K562 (cell line): ENCODE data around the gene TMEM132C. TPM values are rescaled to one million over a fixed set of nuclear protein-coding genes. Genes with fewer than 3 reads are reported as not detected.

Source experiments
- ATAC-seq: fragments of 200-7000 bp; cut with Tn5 transposase; 3 replicates; pipeline ENCODE4 v1.9.1; 2020; ENCODE audit warnings: moderate library complexity
- BruUV-seq: library from RNA; stranded (reverse); fragments of 400-500 nt; replicated peaks from 2 replicates; lab custom pipeline; 2021; lab: Mats Ljungman, UMichigan
- CTCF ChIA-PET: fragments of 300-600 bp; formaldehyde crosslinking; extraction: SDS; loops from one replicate; lab custom pipeline; 2021; ENCODE audit warnings: low intra/inter-chr PET ratio; lab: Yijun Ruan, JAX
- POLR2A ChIA-PET: fragments of 300-600, 350-650 bp; sonication (Branson Sonifier 250); formaldehyde crosslinking; extraction: SDS; loops from one replicate; lab custom pipeline; 2021; ENCODE audit warnings: antibody characterized with exemption, inconsistent platforms; lab: Yijun Ruan, JAX
- DNase-seq, 4 experiments: peaks; one replicate each; pipeline versions ENCODE4 v3.0.0 to v3.0.0-alpha.2; 2011 to 2018; ENCODE audit warnings: low spot score in 3 of 4, mixed read lengths in 3 of 4; ENCODE audit errors: extremely low read depth in 1 of 4
- FAIRE-seq: peaks from 2 replicates; lab custom pipeline; 2011; peaks lifted over from hg19 to GRCh38; lab: Jason Lieb, UNC
- H2AFZ ChIP-seq: 2 replicates; pipeline ENCODE4 v1.6.0; 2011; ENCODE audit warnings: low read depth, low read length, control low read depth, inconsistent platforms
- H3K27ac ChIP-seq: fragments of 200-600 bp; 3 replicates; pipeline ENCODE4 v1.8.0; 2011; ENCODE audit warnings: low read depth, mild to moderate bottlenecking, control low read depth, inconsistent platforms, low read length, moderate library complexity, mixed read lengths; ENCODE audit errors: extremely low read depth
- H3K27me3 ChIP-seq, 2 experiments: fragments of 300-600 bp in 1 of 2; 2 replicates in 1 of 2; 3 replicates in 1 of 2; pipeline versions ENCODE4 v1.6.0 to v1.8.0; 2011; ENCODE audit warnings: inconsistent platforms in 2 of 2, low read length in 2 of 2, mild to moderate bottlenecking in 1 of 2, mixed read lengths in 1 of 2, moderate library complexity in 1 of 2; ENCODE audit not compliant: control insufficient read depth in 2 of 2, insufficient read depth in 2 of 2
- H3K36me3 ChIP-seq: fragments of 300-600 bp; 3 replicates; pipeline ENCODE4 v1.8.0; 2011; ENCODE audit warnings: mild to moderate bottlenecking, low read length, inconsistent platforms; ENCODE audit not compliant: control insufficient read depth, insufficient read depth
- H3K4me1 ChIP-seq, 2 experiments: fragments of 200-600 bp in 1 of 2; replicated peaks in 1 of 2; 2 replicates in 1 of 2; 3 replicates in 1 of 2; pipeline versions ENCODE4 v1.5.1 to v1.8.0; 2011; ENCODE audit warnings: inconsistent platforms in 2 of 2, low read length in 2 of 2, mild to moderate bottlenecking in 1 of 2, mixed read lengths in 1 of 2, moderate library complexity in 1 of 2; ENCODE audit not compliant: control insufficient read depth in 2 of 2, insufficient read depth in 2 of 2
- H3K4me2 ChIP-seq: 2 replicates; pipeline ENCODE4 v1.6.1; 2011; ENCODE audit warnings: low read length, control low read depth, inconsistent platforms, mixed read lengths; ENCODE audit not compliant: insufficient read depth
- H3K4me3 ChIP-seq: fragments of 200-600 bp; sonication (generic), shearing (Covaris generic); 2 replicates; pipeline ENCODE4 v1.5.1; 2016; ENCODE audit warnings: control low read depth, inconsistent platforms
- H3K79me2 ChIP-seq: fragments of 200-600 bp; 3 replicates; pipeline ENCODE4 v1.8.0; 2011; ENCODE audit warnings: low read length, inconsistent platforms; ENCODE audit not compliant: control insufficient read depth, insufficient read depth
- H3K9ac ChIP-seq, 2 experiments: 2 replicates each; pipeline versions ENCODE4 v1.6.0 to v1.6.1; 2011; ENCODE audit warnings: low read depth in 2 of 2, low read length in 2 of 2, control low read depth in 1 of 2, inconsistent platforms in 1 of 2, mild to moderate bottlenecking in 1 of 2, mixed read lengths in 1 of 2; ENCODE audit not compliant: insufficient read depth in 1 of 2
- H3K9me1 ChIP-seq: one replicate; pipeline ENCODE4 v1.6.0; 2011; ENCODE audit warnings: inconsistent platforms, mild to moderate bottlenecking, low read length, moderate library complexity; ENCODE audit not compliant: control insufficient read depth, insufficient read depth
- H3K9me3 ChIP-seq: replicated peaks from 2 replicates; pipeline ENCODE4 v1.5.1; 2011; ENCODE audit warnings: low read depth, low read length, inconsistent platforms; ENCODE audit not compliant: control insufficient read depth, insufficient read depth
- H4K20me1 ChIP-seq: replicated peaks from 2 replicates; pipeline ENCODE4 v1.6.1; 2011; ENCODE audit warnings: low read length, inconsistent platforms, mixed read lengths; ENCODE audit not compliant: control insufficient read depth, insufficient read depth
- CUX1 ChIP-seq: fragments of 200-800 bp; sonication (Bioruptor generic); IDR thresholded peaks from 2 replicates; pipeline ENCODE4 v1.6.1; 2016; ENCODE audit warnings: missing genetic modification characterization, missing compliant biosample characterization
- FOXJ3 ChIP-seq: sonication (generic); formaldehyde crosslinking; IDR thresholded peaks from 2 replicates; pipeline ENCODE4 v1.4.0; 2020; ENCODE audit warnings: mild to moderate bottlenecking, missing genetic modification reagents
- MCM7 ChIP-seq, 2 experiments: fragments of 450-650 bp; IDR thresholded peaks; 2 replicates each; pipeline ENCODE4 v1.6.1; 2016 to 2018
- MYC ChIP-seq, 2 experiments: fragments of 250-450 bp in 1 of 2; sonication (Bioruptor Pico) in 1 of 2; IDR thresholded peaks; 2 replicates each; pipeline versions ENCODE4 v1.5.1 to v1.6.1; 2012 to 2021; ENCODE audit warnings: low read depth in 2 of 2, borderline replicate concordance in 1 of 2, improper control_type of control experiment in 1 of 2, low read length in 1 of 2, mild to moderate bottlenecking in 1 of 2, moderate library complexity in 1 of 2
- ZNF586 ChIP-seq: fragments of 450-650 bp; formaldehyde crosslinking; conservative IDR thresholded peaks from 2 replicates; pipeline ENCODE4 v1.4.0; 2020; ENCODE audit warnings: mild to moderate bottlenecking, moderate library complexity
- WGBS: fragments of 100-300 bp; shearing (Covaris generic); methylation state at CpG from one replicate; pipeline ENCODE4 v1.1.6; 2016; ENCODE audit warnings: low coverage, mixed read lengths; ENCODE audit not compliant: insufficient coverage; ENCODE audit errors: missing lambda C conversion rate; 5-methylcytosine and 5-hydroxymethylcytosine counted together
- in situ Hi-C: fragments of 300-500 bp; cut with MboI; formaldehyde crosslinking; loops from 4 replicates; pipeline ENCODE4 v1.15.0; 2018; ENCODE audit warnings: inconsistent platforms, mixed read lengths
- intact Hi-C: fragments of 100-400 bp; cut with micrococcal nuclease; formaldehyde crosslinking; loops from 2 replicates; pipeline ENCODE4 v1.14.2; 2022
- polyA plus RNA-seq, 8 experiments: library from polyadenylated mRNA; depleted of rRNA in 4 of 8; stranded (reverse) in 5 of 8; unstranded in 3 of 8; fragments of >200 nt; fragmentation: Nextera tagmentation in 2 of 8; fragmentation: Illumina TruSeq in 1 of 8; extraction: Ambion mirVana in 2 of 8; extraction: Trizol in 1 of 8; gene quantifications; 2 replicates each; pipeline versions ENCODE4 v1.2.1 to v1.2.3, GENCODE V29; 2011 to 2014; ENCODE audit warnings: inconsistent platforms in 1 of 8, missing spikeins in 1 of 8
- total RNA-seq, 7 experiments: library from RNA; depleted of rRNA in 6 of 7; stranded (reverse); fragments of >200 nt in 6 of 7; fragmentation: Illumina TruSeq in 2 of 7; extraction: Trizol in 2 of 7; gene quantifications; 2 replicates each; pipeline versions ENCODE4 v1.2.1 to v1.2.3, GENCODE V29; 2011 to 2021; ENCODE audit warnings: low replicate concordance in 1 of 7
- TF ChIP-seq, protein P1 (sequence below), 3 experiments: fragments of 200-800 bp in 1 of 3; fragments of 250-450 bp in 1 of 3; fragments of 450-650 bp in 1 of 3; sonication (Bioruptor Pico) in 1 of 3; sonication (Bioruptor generic) in 1 of 3; formaldehyde crosslinking in 1 of 3; IDR thresholded peaks; 2 replicates each; pipeline versions ENCODE4 v1.6.1 to v1.8.0; 2016 to 2022; ENCODE audit warnings: mild to moderate bottlenecking in 2 of 3, missing genetic modification characterization in 2 of 3, missing compliant biosample characterization in 1 of 3, moderate library complexity in 1 of 3

TMEM132C gene
- total and polyA plus RNA-seq, 9 of the 15 experiments (the other 6 are each of a cell fraction or from before 2014, with no cell fraction given): not detected

DNA sequence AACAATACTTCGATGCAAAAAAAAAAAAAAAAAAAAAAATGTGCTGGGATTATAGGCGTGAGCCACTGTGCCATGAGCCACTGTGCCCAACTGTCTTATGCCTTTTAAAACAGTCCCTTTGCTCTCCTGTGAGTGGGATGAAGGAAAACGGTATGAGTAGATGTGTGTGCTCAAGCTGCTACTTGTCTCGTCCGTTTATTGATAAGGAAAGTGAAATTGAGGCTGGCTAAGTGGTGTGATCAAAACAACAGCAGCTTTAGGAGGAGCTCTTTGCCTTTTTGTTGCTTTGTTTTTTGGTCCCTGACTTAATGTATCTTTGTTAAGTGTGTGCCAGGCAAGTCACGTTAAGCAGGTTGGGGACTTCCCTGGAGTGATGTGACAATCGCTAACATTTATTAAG lies 275.9 kb downstream of the TMEM132C start:
- DNase-seq: no peak
- H3K36me3 ChIP-seq: no peaks in the 10 kb centered on the region
- POLR2A ChIA-PET: no interaction called here
- H3K9me3 ChIP-seq: no peaks in the 10 kb centered on the region
- intact Hi-C loops: no loop called here
- H3K27me3 ChIP-seq: peaks cover 0 to 5% of the 10 kb centered on the region in 2 experiments; a peak in 1 of 5 replicates
- 1% methylated on average over 6 of the region's 7 CpGs for WGBS
- H3K4me2 ChIP-seq: no peak overlapping the region
- ATAC-seq: no peak
- H2AFZ ChIP-seq: no peak overlapping the region
- no peaks in the 10 kb centered on the region for H4K20me1 ChIP-seq
- no peak for TF ChIP-seq FOXJ3
- no peak for TF ChIP-seq ZNF586 (CRISPR knock-in tag)
- CTCF ChIA-PET: no interaction called here
- H3K79me2 ChIP-seq: no peaks in the 10 kb centered on the region
- in situ Hi-C loops: no loop called here
- no peak overlapping the region for H3K9ac ChIP-seq
- H3K4me3 ChIP-seq: no peak overlapping the region
- no peak overlapping the region for H3K27ac ChIP-seq
- H3K9me1 ChIP-seq: no peaks in the 10 kb centered on the region
- BruUV-seq: no TSS peak
- FAIRE-seq: no peak
- no peaks in the 10 kb centered on the region for H3K4me1 ChIP-seq

- no peaks in the 10 kb centered on the region for H4K20me1 ChIP-seq
- POLR2A ChIA-PET: no interaction called here
- FAIRE-seq (no peak), ATAC-seq (no peak), DNase-seq (no peak)
- H3K27me3 ChIP-seq: peaks cover 0 to 6% of the 10 kb centered on the region in 2 experiments; a peak in 1 of 5 replicates
- H3K27ac ChIP-seq: no peak overlapping the region
- no peaks in the 10 kb centered on the region for H3K9me3 ChIP-seq
- CTCF ChIA-PET: no interaction called here
- H3K9ac ChIP-seq: no peak overlapping the region
- intact Hi-C loops (no loop called here), in situ Hi-C loops (no loop called here)
- no TSS peak for BruUV-seq
- 0% methylated on average over 5 of the region's 6 CpGs for WGBS
- no peaks in the 10 kb centered on the region for H3K9me1 ChIP-seq
- no peaks in the 10 kb centered on the region for H3K4me1 ChIP-seq
- H3K79me2 ChIP-seq: no peaks in the 10 kb centered on the region
- H3K4me3 ChIP-seq: no peak overlapping the region
- H2AFZ ChIP-seq: no peak overlapping the region
- no peaks in the 10 kb centered on the region for H3K36me3 ChIP-seq
- H3K4me2 ChIP-seq: no peak overlapping the region
- TF ChIP-seq MCM7 (IDR thresholded peaks at IDR 0.05): no peak
- TF ChIP-seq, protein P1, sequence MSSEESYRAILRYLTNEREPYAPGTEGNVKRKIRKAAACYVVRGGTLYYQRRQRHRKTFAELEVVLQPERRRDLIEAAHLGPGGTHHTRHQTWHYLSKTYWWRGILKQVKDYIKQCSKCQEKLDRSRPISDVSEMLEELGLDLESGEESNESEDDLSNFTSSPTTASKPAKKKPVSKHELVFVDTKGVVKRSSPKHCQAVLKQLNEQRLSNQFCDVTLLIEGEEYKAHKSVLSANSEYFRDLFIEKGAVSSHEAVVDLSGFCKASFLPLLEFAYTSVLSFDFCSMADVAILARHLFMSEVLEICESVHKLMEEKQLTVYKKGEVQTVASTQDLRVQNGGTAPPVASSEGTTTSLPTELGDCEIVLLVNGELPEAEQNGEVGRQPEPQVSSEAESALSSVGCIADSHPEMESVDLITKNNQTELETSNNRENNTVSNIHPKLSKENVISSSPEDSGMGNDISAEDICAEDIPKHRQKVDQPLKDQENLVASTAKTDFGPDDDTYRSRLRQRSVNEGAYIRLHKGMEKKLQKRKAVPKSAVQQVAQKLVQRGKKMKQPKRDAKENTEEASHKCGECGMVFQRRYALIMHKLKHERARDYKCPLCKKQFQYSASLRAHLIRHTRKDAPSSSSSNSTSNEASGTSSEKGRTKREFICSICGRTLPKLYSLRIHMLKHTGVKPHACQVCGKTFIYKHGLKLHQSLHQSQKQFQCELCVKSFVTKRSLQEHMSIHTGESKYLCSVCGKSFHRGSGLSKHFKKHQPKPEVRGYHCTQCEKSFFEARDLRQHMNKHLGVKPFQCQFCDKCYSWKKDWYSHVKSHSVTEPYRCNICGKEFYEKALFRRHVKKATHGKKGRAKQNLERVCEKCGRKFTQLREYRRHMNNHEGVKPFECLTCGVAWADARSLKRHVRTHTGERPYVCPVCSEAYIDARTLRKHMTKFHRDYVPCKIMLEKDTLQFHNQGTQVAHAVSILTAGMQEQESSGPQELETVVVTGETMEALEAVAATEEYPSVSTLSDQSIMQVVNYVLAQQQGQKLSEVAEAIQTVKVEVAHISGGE (CRISPR knock-in tag; IDR thresholded peaks at IDR 0.05): no peak
- TF ChIP-seq MYC (IDR thresholded peaks at IDR 0.05; ENCODE audit: low read depth, low read length): no peak
- no peak for TF ChIP-seq MYC (CRISPR knock-in tag; IDR thresholded peaks at IDR 0.05; ENCODE audit: borderline replicate concordance, low read depth)
- no peak for TF ChIP-seq CUX1
Observed at GRCh38 chr12:128543460-128543859, 276.5 kb downstream of the TMEM132C start.
